Gastrocnemius medialis (tissue), 4 donors: ENCODE results near the gene KLB. TPM values are rescaled to one million over a fixed set of nuclear protein-coding genes. Genes with fewer than 3 reads are reported as not detected.

Source experiments
- ATAC-seq, 2 donors: fragments of 150-250 bp; one replicate each; pipeline ENCODE4 v1.9.1; 2016
- DNase-seq, 2 donors: peaks; one replicate each; pipeline ENCODE4 v3.0.0-alpha.2; 2019
- H3K27ac ChIP-seq, 4 donors: fragments of 200-600 bp; sonication (generic); 1 replicate in 1 of 4; 2 replicates in 3 of 4; pipeline ENCODE4 v1.5.1; 2016 to 2018; ENCODE audit warnings: mild to moderate bottlenecking in 2 of 4, moderate library complexity in 1 of 4
- H3K27me3 ChIP-seq, 3 donors: fragments of 200-600 bp; sonication (generic) in 2 of 3; 1 replicate in 1 of 3; 2 replicates in 2 of 3; pipeline versions ENCODE4 v1.5.1 to v1.6.0; 2016 to 2019; ENCODE audit warnings: mild to moderate bottlenecking in 1 of 3, moderate library complexity in 1 of 3
- H3K36me3 ChIP-seq, 2 donors: fragments of 200-600 bp; sonication (generic) in 1 of 2; one replicate each; pipeline ENCODE4 v1.5.1; 2017 to 2018
- H3K4me1 ChIP-seq, 2 donors: fragments of 200-600 bp; sonication (generic) in 1 of 2; one replicate each; pipeline ENCODE4 v1.5.1; 2016 to 2017; ENCODE audit warnings: mild to moderate bottlenecking in 2 of 2
- H3K4me3 ChIP-seq, 4 donors: fragments of 200-600 bp; sonication (generic) in 3 of 4; 1 replicate in 1 of 4; 2 replicates in 3 of 4; pipeline ENCODE4 v1.5.1; 2016 to 2019; ENCODE audit warnings: mild to moderate bottlenecking in 2 of 4
- H3K9me3 ChIP-seq, 3 donors: fragments of 200-600 bp; sonication (generic) in 2 of 3; 1 replicate in 1 of 3; 2 replicates in 2 of 3; pipeline ENCODE4 v1.5.1; 2016 to 2019
- POLR2A ChIP-seq, 2 donors: fragments of 450-650 bp; IDR thresholded peaks; one replicate each; pipeline ENCODE4 v1.6.1; 2017; ENCODE audit warnings: antibody characterized with exemption in 2 of 2, mild to moderate bottlenecking in 2 of 2, moderate library complexity in 2 of 2
- in situ Hi-C, 4 donors: fragments of 200-750 bp; cut with MboI; loops; one replicate each; pipeline versions ENCODE4 v1.15.0 to v1.8.0; 2017; ENCODE audit warnings: low sequenced_read_pairs in 4 of 4
- intact Hi-C: fragments of 100-400 bp; cut with DNase I; formaldehyde crosslinking; loops from one replicate; pipeline ENCODE4 v1.15.1; 2023; ENCODE audit warnings: low total_unique reads
- total RNA-seq, 4 donors: library from RNA; depleted of rRNA; stranded (reverse); fragments of >200 nt; gene quantifications; one replicate each; pipeline versions ENCODE4 v1.1.0 to v1.2.3, GENCODE V29; 2016
- TF ChIP-seq, protein P1 (sequence below), 5 experiments: fragments of 450-650 bp in 3 of 5; fragments of 200-600 bp in 2 of 5; sonication (generic) in 2 of 5; IDR thresholded peaks in 4 of 5; conservative IDR thresholded peaks in 1 of 5; 1 replicate in 4 of 5; 2 replicates in 1 of 5; pipeline ENCODE4 v1.5.1; 2016 to 2019; ENCODE audit warnings: antibody characterized with exemption in 5 of 5, mild to moderate bottlenecking in 3 of 5, moderate library complexity in 3 of 5

Gene KLB
- total RNA-seq, 4 donors from 2014 or later = 0.13 TPM; not detected in 3

DNA sequence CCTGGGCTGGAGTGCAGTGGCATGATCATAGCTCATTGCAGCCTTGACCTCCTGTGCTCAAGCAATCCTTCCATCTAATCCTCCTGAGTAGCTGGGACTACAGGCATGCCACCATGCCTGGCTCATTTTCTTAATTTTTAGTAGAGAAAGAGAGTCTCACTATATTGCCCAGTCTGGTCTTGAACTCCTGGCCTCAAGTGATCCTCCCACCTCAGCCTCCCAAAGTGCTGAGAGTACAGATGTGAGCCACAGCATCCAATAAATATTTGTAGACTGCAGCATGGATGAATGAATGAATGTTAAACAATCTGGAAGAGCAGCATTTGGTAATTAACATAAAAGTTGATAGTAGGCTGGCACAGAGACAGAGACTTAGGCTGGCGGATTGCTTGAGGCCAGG lies 20.0 kb downstream of the KLB start:
- Histone ChIP-seq H3K4me1 (no peaks in the 10 kb centered on the region), H3K27ac (no peak overlapping the region), H3K9me3 (no peaks in the 10 kb centered on the region), H3K4me3 (no peak overlapping the region), H3K36me3 (no peaks in the 10 kb centered on the region), H3K27me3 (no peaks in the 10 kb centered on the region)
- ATAC-seq (no peak), DNase-seq (no peak)
- in situ Hi-C loops = no loop called here
- intact Hi-C loops = no loop called here
- TF ChIP-seq, protein P1, sequence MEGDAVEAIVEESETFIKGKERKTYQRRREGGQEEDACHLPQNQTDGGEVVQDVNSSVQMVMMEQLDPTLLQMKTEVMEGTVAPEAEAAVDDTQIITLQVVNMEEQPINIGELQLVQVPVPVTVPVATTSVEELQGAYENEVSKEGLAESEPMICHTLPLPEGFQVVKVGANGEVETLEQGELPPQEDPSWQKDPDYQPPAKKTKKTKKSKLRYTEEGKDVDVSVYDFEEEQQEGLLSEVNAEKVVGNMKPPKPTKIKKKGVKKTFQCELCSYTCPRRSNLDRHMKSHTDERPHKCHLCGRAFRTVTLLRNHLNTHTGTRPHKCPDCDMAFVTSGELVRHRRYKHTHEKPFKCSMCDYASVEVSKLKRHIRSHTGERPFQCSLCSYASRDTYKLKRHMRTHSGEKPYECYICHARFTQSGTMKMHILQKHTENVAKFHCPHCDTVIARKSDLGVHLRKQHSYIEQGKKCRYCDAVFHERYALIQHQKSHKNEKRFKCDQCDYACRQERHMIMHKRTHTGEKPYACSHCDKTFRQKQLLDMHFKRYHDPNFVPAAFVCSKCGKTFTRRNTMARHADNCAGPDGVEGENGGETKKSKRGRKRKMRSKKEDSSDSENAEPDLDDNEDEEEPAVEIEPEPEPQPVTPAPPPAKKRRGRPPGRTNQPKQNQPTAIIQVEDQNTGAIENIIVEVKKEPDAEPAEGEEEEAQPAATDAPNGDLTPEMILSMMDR (IDR thresholded peaks at IDR 0.05 in 4 of 5, conservative IDR thresholded peaks at IDR 0.05 in 1 of 5) = no peak
- TF ChIP-seq POLR2A (IDR thresholded peaks at IDR 0.05) = no peak

DNA sequence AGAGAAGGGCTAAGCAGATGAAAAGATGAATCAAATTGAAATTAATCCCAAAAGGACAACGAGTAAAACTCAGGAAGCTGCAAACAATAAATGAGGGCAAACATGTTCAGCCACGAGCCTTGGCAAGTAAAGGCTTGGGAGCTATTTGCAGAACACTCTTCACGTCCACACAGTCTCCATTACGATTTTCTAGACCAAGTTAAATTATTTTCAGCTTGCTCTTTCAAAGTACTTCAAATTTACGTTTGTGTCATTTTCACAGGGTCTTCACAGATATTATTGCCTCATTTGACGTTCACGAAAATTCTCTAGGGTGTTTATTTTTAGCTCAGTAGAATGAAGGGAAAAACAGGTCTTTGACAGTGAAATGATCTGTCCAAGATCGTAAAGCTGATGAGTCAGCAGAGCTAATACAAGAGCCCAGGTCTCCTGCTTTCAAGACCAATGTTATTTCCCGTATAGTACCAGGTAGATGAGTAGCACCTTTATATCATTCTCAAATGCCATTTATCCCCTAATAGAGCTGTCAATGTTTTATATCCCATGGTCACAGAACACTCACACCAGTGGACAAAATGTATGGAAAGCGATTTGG lies 20.9 kb downstream of the KLB start:
- no peak for ATAC-seq
- Histone ChIP-seq H3K4me3 (no peak overlapping the region), H3K4me1 (no peaks in the 10 kb centered on the region), H3K27me3 (no peaks in the 10 kb centered on the region), H3K36me3 (no peaks in the 10 kb centered on the region), H3K27ac (no peak overlapping the region), H3K9me3 (no peaks in the 10 kb centered on the region)
- TF ChIP-seq, protein P1 (IDR thresholded peaks at IDR 0.05 in 4 of 5, conservative IDR thresholded peaks at IDR 0.05 in 1 of 5) = no peak
- no peak for TF ChIP-seq POLR2A (IDR thresholded peaks at IDR 0.05)
- DNase-seq = no peak
- intact Hi-C loops (no loop called here), in situ Hi-C loops (no loop called here)

DNA sequence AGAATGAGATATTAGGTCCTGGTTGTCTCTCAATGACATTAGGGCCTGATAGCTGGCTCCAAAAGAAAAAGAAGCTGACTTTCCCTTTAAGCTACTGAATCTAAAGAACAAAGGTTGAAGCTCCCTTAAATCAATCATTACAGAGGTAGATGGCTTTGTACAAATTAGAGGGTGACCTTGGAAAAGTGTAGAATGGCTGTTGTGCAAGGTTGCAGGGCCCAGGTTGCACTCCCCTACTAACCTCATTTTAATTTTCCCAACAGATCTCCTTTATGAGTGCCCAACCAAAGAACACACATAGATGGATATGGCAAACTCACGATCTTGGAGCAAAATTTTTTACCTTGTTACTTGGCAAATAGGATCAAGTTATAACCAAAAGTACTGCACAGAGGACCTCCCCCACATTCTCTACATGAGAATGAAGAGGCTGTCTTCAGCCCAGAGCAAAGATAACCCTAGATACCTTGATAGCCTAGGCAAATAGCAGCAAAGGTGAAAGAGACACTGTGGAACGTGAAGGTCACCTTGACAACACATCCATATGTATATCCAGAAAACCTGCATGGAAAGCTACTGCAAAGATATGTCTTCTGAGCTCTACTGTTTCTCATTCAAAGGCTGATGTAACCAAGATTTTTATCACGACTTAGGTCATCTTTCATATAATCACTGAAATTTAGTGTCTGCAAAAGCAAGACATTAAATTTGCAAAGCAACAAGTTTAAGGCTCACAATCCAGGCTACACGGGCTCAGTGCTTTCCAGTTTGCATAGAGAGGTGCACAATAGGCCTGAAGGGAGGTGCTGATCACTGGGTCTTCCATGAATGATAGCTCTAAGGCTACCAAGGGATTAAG lies 23.0 kb downstream of the KLB start:
- Histone ChIP-seq H3K27me3 (no peaks in the 10 kb centered on the region), H3K9me3 (no peaks in the 10 kb centered on the region), H3K27ac (no peak overlapping the region), H3K36me3 (no peaks in the 10 kb centered on the region), H3K4me3 (no peak overlapping the region), H3K4me1 (no peaks in the 10 kb centered on the region)
- DNase-seq (no peak), ATAC-seq (no peak)
- intact Hi-C loops (no loop called here), in situ Hi-C loops (no loop called here)
- TF ChIP-seq, protein P1 (IDR thresholded peaks at IDR 0.05 in 4 of 5, conservative IDR thresholded peaks at IDR 0.05 in 1 of 5) = no peak
- no peak for TF ChIP-seq POLR2A (IDR thresholded peaks at IDR 0.05)

DNA sequence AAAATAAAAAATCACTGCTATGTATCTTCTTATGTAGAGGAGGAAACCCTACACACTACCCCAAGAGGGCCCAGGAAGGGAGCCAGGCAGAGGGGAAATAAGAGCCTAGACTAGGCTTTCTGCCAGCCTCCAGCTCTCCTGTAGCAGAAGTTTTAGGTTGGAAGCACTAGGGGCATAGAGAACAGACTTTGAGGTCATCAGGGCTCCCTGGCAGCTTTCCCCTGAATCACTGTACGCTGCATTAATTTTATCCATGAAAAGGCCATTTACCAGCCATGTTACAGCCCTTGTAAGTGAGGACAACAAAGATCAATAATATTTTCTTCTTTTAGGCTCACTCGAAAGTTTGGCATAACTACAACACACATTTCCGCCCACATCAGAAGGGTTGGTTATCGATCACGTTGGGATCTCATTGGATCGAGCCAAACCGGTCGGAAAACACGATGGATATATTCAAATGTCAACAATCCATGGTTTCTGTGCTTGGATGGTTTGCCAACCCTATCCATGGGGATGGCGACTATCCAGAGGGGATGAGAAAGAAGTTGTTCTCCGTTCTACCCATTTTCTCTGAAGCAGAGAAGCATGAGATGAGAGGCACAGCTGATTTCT lies 27.3 kb downstream of the KLB start:
- no peak for ATAC-seq
- Histone ChIP-seq H3K4me3 (no peak overlapping the region), H3K9me3 (no peaks in the 10 kb centered on the region), H3K36me3 (no peaks in the 10 kb centered on the region), H3K27ac (no peak overlapping the region), H3K4me1 (no peaks in the 10 kb centered on the region), H3K27me3 (no peaks in the 10 kb centered on the region)
- in situ Hi-C loops = no loop called here
- TF ChIP-seq, protein P1 (IDR thresholded peaks at IDR 0.05 in 4 of 5, conservative IDR thresholded peaks at IDR 0.05 in 1 of 5) = no peak
- no peak for TF ChIP-seq POLR2A (IDR thresholded peaks at IDR 0.05)
- DNase-seq = no peak
- intact Hi-C loops = no loop called here
